PC-3 (cell line): Measurements from ENCODE around the gene PIAS2. TPM values are rescaled to one million over a fixed set of nuclear protein-coding genes. Genes with fewer than 3 reads are reported as not detected.

Source experiments
- ATAC-seq: fragments of 200-7000 bp; cut with Tn5 transposase; 2 replicates; pipeline ENCODE4 v1.9.1; 2020; ENCODE audit warnings: mild to moderate bottlenecking, moderate library complexity
- BruUV-seq: library from RNA; stranded (reverse); fragments of 400-500 nt; replicated peaks from 2 replicates; lab custom pipeline; 2021; lab: Mats Ljungman, UMichigan
- CTCF ChIA-PET: fragments of 300-600 bp; sonication (Branson Sonifier 250); formaldehyde crosslinking; loops from one replicate; lab custom pipeline; 2022; ENCODE audit warnings: antibody characterized with exemption; lab: Charles Lee
- POLR2A ChIA-PET: fragments of 300-600 bp; sonication (Branson Sonifier 250); formaldehyde crosslinking; loops from one replicate; lab custom pipeline; 2022; ENCODE audit warnings: antibody characterized with exemption; ENCODE audit not compliant: unreplicated experiment; lab: Charles Lee
- DNase-seq: peaks from one replicate; pipeline ENCODE4 v3.0.0-alpha.2; 2015
- H2AFZ ChIP-seq: fragments of 300-600 bp; sonication (generic); 2 replicates; pipeline ENCODE4 v1.6.0; 2016; ENCODE audit warnings: antibody characterized with exemption, low read length
- H3F3A ChIP-seq: fragments of 300-600 bp; sonication (generic); one replicate; pipeline ENCODE4 v1.6.0; 2017; ENCODE audit warnings: antibody characterized with exemption, low read length, control low read depth, mild to moderate bottlenecking; ENCODE audit not compliant: unreplicated experiment
- H3K27ac ChIP-seq: fragments of 300-600 bp; sonication (generic); 2 replicates; pipeline ENCODE4 v1.5.1; 2016; ENCODE audit warnings: mild to moderate bottlenecking, low read length
- H3K27me3 ChIP-seq: fragments of 300-600 bp; sonication (generic); 2 replicates; pipeline ENCODE4 v1.6.1; 2016; ENCODE audit warnings: low read length, mixed read lengths
- H3K36me3 ChIP-seq: fragments of 300-600 bp; sonication (generic); 2 replicates; pipeline ENCODE4 v1.6.1; 2016; ENCODE audit warnings: low read depth, mixed run types, low read length, mixed read lengths
- H3K4me1 ChIP-seq: fragments of 300-600 bp; sonication (generic); 2 replicates; pipeline ENCODE4 v1.5.1; 2016; ENCODE audit warnings: low read length; ENCODE audit not compliant: insufficient read depth
- H3K4me2 ChIP-seq: fragments of 300-600 bp; sonication (generic); 2 replicates; pipeline ENCODE4 v1.6.0; 2016; ENCODE audit warnings: low read length
- H3K4me3 ChIP-seq: fragments of 300-600 bp; sonication (generic); 2 replicates; pipeline ENCODE4 v1.5.1; 2016; ENCODE audit warnings: mild to moderate bottlenecking, low read length, mixed read lengths
- H3K79me2 ChIP-seq: fragments of 300-600 bp; sonication (generic); 2 replicates; pipeline ENCODE4 v1.6.1; 2017; ENCODE audit warnings: low read length, mixed read lengths
- H3K9ac ChIP-seq: fragments of 300-600 bp; sonication (generic); 2 replicates; pipeline ENCODE4 v1.6.0; 2016; ENCODE audit warnings: mild to moderate bottlenecking, low read length
- H3K9me2 ChIP-seq: fragments of 300-600 bp; sonication (generic); replicated peaks from 2 replicates; pipeline ENCODE4 v1.6.1; 2016; ENCODE audit warnings: mixed run types, low read length, mixed read lengths
- H3K9me3 ChIP-seq: fragments of 300-600 bp; sonication (generic); 2 replicates; pipeline ENCODE4 v1.6.1; 2016; ENCODE audit warnings: low read length, mixed read lengths
- H4K20me1 ChIP-seq: fragments of 300-600 bp; sonication (generic); 2 replicates; pipeline ENCODE4 v1.6.1; 2016; ENCODE audit warnings: low read length, mixed read lengths
- CTCF ChIP-seq: fragments of 300-600 bp; sonication (generic); conservative IDR thresholded peaks from 2 replicates; pipeline ENCODE4 v1.5.1; 2017; ENCODE audit warnings: antibody characterized with exemption, low read depth, mild to moderate bottlenecking, low read length
- EZH2 ChIP-seq: fragments of 300-600 bp; sonication (generic); IDR thresholded peaks from one replicate; pipeline ENCODE4 v1.6.1; 2017; ENCODE audit warnings: antibody characterized with exemption, mild to moderate bottlenecking, low read length; ENCODE audit not compliant: unreplicated experiment
- EZH2phosphoT487 ChIP-seq: fragments of 300-600 bp; sonication (generic); IDR thresholded peaks from 2 replicates; pipeline ENCODE4 v1.6.1; 2018; ENCODE audit warnings: mild to moderate bottlenecking, antibody characterized with exemption, low read length, borderline replicate concordance
- intact Hi-C: fragments of 100-400 bp; cut with micrococcal nuclease; formaldehyde crosslinking; loops from 2 replicates; pipeline ENCODE4 v1.9.0; 2023
- total RNA-seq: library from RNA; depleted of rRNA; stranded (reverse); fragments of >200 nt; gene quantifications from 2 replicates; pipeline ENCODE4 v1.2.3, GENCODE V29; 2014

The PIAS2 gene
- total RNA-seq, 1 experiment from 2014 or later: 13.5 TPM

GRCh38 chr18:46756559-46757201 is 160.6 kb downstream of the PIAS2 start, which contains the start of gene ST8SIA5:
ST8SIA5 (minus strand) TSS chr18:46757053; CDS start chr18:46756508, 545 bp downstream.
- Histone ChIP-seq H3K27me3 (no peaks in the 10 kb centered on the region), H3K9me2 (no peaks in the 10 kb centered on the region), H3K9me3 (no peaks in the 10 kb centered on the region), H3F3A (no peaks in the 10 kb centered on the region), H4K20me1 (no peaks in the 10 kb centered on the region), H3K4me1 (no peaks in the 10 kb centered on the region), H2AFZ (no peak within 1 kb of the TSS), H3K9ac (no peak within 1 kb of the TSS), H3K4me3 (no peak within 1 kb of the TSS), H3K27ac (no peak within 1 kb of the TSS), H3K36me3 (no peaks in the 10 kb centered on the region), H3K4me2 (no peak within 1 kb of the TSS), H3K79me2 (no peaks in the 10 kb centered on the region)
- POLR2A ChIA-PET: no interaction called here
- DNase-seq (no peak), ATAC-seq (no peak)
- CTCF ChIA-PET: no interaction called here
- intact Hi-C loops: no loop called here
- TF ChIP-seq EZH2phosphoT487 (no peak), EZH2 (no peak), CTCF (no peak)
- no TSS peak for BruUV-seq

- intact Hi-C loops: no loop called here
- H2AFZ ChIP-seq: no peak overlapping the region
- POLR2A ChIA-PET: no interaction called here
Measured at GRCh38 chr18:46756025-46756558, 161.2 kb downstream of the PIAS2 start.

More at GRCh38 chr18:46756025-46756558, 161.2 kb downstream of the PIAS2 start:
- Histone ChIP-seq H3K4me3 (no peak overlapping the region), H3K9me3 (no peaks in the 10 kb centered on the region), H3K4me1 (no peaks in the 10 kb centered on the region), H3F3A (no peaks in the 10 kb centered on the region), H3K9ac (no peak overlapping the region), H3K27ac (no peak overlapping the region), H3K4me2 (no peak overlapping the region), H3K79me2 (no peaks in the 10 kb centered on the region), H3K36me3 (no peaks in the 10 kb centered on the region), H3K9me2 (no peaks in the 10 kb centered on the region), H3K27me3 (no peaks in the 10 kb centered on the region), H4K20me1 (no peaks in the 10 kb centered on the region)
- TF ChIP-seq EZH2 (no peak), CTCF (no peak), EZH2phosphoT487 (no peak)
- CTCF ChIA-PET: no interaction called here
- BruUV-seq: no TSS peak
- ATAC-seq (no peak), DNase-seq (no peak)
